ENCODE measurements around the gene PCARE.

GRCh38 chr2:29113027-29113686 lies 38.8 kb upstream of the PCARE start:
- TF ChIP-seq CTCF (IDR thresholded peaks at IDR 0.05; ENCODE audit: low read length) (no peak), EZH2 (optimal IDR thresholded peaks at IDR 0.05; ENCODE audit: low read depth, low read length) (no peak)
